Vagina (tissue), 2 donors: ENCODE results near the gene GNL2. TPM values are rescaled to one million over a fixed set of nuclear protein-coding genes. Genes with fewer than 3 reads are reported as not detected.
A peak's percentile ranks its signal among the peaks of the same experiment; 100 is the strongest.

Experiments
- DNase-seq, 2 donors: peaks; one replicate each; pipeline ENCODE4 v3.0.0-alpha.2; 2017; ENCODE audit errors: extremely low spot score in 2 of 2
- H3K27ac ChIP-seq: fragments of 200-600 bp; sonication (generic); one replicate; pipeline ENCODE4 v1.5.1; 2019
- H3K27me3 ChIP-seq: fragments of 200-600 bp; sonication (generic); one replicate; pipeline ENCODE4 v1.5.1; 2019
- H3K36me3 ChIP-seq, 2 donors: fragments of 200-600 bp; sonication (generic); one replicate each; pipeline ENCODE4 v1.5.1; 2017 to 2019
- H3K4me1 ChIP-seq: fragments of 200-600 bp; sonication (generic); one replicate; pipeline ENCODE4 v1.5.1; 2019
- H3K4me3 ChIP-seq, 2 donors: fragments of 200-600 bp; sonication (generic); 1 replicate in 1 of 2; 2 replicates in 1 of 2; pipeline ENCODE4 v1.5.1; 2016 to 2019
- H3K9me3 ChIP-seq: fragments of 200-600 bp; sonication (generic); one replicate; pipeline ENCODE4 v1.5.1; 2019
- POLR2A ChIP-seq, 2 donors: fragments of 450-650 bp; IDR thresholded peaks; one replicate each; pipeline ENCODE4 v1.6.1; 2017; ENCODE audit warnings: antibody characterized with exemption in 2 of 2, mild to moderate bottlenecking in 2 of 2, moderate library complexity in 2 of 2
- POLR2AphosphoS5 ChIP-seq, 2 donors: sonication (generic); formaldehyde crosslinking; IDR thresholded peaks; one replicate each; pipeline ENCODE4 v1.9.0; 2017; ENCODE audit warnings: antibody characterized with exemption in 2 of 2, mild to moderate bottlenecking in 2 of 2, low read depth in 1 of 2; ENCODE audit not compliant: insufficient read depth in 1 of 2
- intact Hi-C: fragments of 100-400 bp; cut with DNase I; formaldehyde crosslinking; loops from one replicate; pipeline ENCODE4 v1.15.1; 2023
- total RNA-seq: library from RNA; depleted of rRNA; stranded (reverse); fragments of >200 nt; gene quantifications from one replicate; pipeline ENCODE4 v1.2.3, GENCODE V29; 2016
- TF ChIP-seq, protein P1 (sequence below), 3 experiments: fragments of 450-650 bp in 2 of 3; fragments of 200-600 bp in 1 of 3; sonication (generic) in 1 of 3; IDR thresholded peaks; one replicate each; pipeline ENCODE4 v1.5.1; 2017 to 2019; ENCODE audit warnings: antibody characterized with exemption in 3 of 3, mild to moderate bottlenecking in 2 of 3, moderate library complexity in 2 of 3

GNL2 gene
- total RNA-seq, 1 donor from 2014 or later = 62.1 TPM

GRCh38 chr1:37629726-37630425 is 34.1 kb upstream of the GNL2 start:
- H3K4me3 ChIP-seq = peak overlapping the region in 1 of 2 donors; percentile 9
- no peaks in the 10 kb centered on the region for H3K27me3 ChIP-seq
- no peak overlapping the region for H3K27ac ChIP-seq
- intact Hi-C loops = no loop called here
- H3K36me3 ChIP-seq = no peaks in the 10 kb centered on the region
- H3K9me3 ChIP-seq = no peaks in the 10 kb centered on the region
- TF ChIP-seq, protein P1, sequence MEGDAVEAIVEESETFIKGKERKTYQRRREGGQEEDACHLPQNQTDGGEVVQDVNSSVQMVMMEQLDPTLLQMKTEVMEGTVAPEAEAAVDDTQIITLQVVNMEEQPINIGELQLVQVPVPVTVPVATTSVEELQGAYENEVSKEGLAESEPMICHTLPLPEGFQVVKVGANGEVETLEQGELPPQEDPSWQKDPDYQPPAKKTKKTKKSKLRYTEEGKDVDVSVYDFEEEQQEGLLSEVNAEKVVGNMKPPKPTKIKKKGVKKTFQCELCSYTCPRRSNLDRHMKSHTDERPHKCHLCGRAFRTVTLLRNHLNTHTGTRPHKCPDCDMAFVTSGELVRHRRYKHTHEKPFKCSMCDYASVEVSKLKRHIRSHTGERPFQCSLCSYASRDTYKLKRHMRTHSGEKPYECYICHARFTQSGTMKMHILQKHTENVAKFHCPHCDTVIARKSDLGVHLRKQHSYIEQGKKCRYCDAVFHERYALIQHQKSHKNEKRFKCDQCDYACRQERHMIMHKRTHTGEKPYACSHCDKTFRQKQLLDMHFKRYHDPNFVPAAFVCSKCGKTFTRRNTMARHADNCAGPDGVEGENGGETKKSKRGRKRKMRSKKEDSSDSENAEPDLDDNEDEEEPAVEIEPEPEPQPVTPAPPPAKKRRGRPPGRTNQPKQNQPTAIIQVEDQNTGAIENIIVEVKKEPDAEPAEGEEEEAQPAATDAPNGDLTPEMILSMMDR (IDR thresholded peaks at IDR 0.05) = no peak
- TF ChIP-seq POLR2AphosphoS5 (IDR thresholded peaks at IDR 0.05; ENCODE audit: insufficient read depth in 1 of 2, low read depth in 1 of 2) (no peak), POLR2A (IDR thresholded peaks at IDR 0.05) (no peak)
- DNase-seq = no peak
- peaks cover 32% of the 10 kb centered on the region for H3K4me1 ChIP-seq

GRCh38 chr1:37629008-37629407 is 33.3 kb upstream of the GNL2 start:
- Histone ChIP-seq H3K9me3 (no peaks in the 10 kb centered on the region), H3K27me3 (no peaks in the 10 kb centered on the region), H3K4me3 (no peak overlapping the region), H3K36me3 (no peaks in the 10 kb centered on the region), H3K27ac (no peak overlapping the region), H3K4me1 (peaks cover 23% of the 10 kb centered on the region)
- DNase-seq = no peak
- intact Hi-C loops = no loop called here
- TF ChIP-seq, protein P1 (IDR thresholded peaks at IDR 0.05) = no peak

DNA sequence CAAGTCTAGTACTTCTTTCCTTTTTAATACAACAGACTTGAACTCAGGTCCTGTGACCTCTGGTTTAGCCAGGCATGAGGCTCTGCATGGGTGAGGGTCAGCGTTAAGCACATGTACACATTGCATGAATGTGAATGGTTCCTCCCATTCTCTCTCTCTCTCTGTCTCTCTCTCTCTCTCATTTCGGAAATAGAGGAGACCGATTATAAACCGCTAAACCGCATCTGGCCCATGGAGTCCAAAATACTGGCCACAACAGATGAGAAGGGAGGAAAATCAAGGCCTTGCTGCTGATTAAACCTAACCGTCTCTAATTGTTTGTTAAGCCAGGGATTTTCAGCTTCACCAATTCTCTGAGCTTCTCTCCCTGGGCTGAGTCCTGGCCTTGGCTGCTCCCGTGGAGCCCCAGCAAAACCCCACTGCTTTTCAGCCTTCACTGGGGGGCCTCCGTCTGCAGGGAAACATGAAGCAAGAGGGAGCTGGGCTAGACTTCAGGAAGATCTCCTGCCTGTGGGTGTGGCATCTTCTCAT is 32.4 kb upstream of the GNL2 start:
- H3K27me3 ChIP-seq = no peaks in the 10 kb centered on the region
- no peak for DNase-seq
- H3K4me1 ChIP-seq = peaks cover 21% of the 10 kb centered on the region
- no peaks in the 10 kb centered on the region for H3K9me3 ChIP-seq
- H3K27ac ChIP-seq = no peak overlapping the region
- TF ChIP-seq POLR2AphosphoS5 (IDR thresholded peaks at IDR 0.05; ENCODE audit: insufficient read depth in 1 of 2, low read depth in 1 of 2) = no peak
- TF ChIP-seq, protein P1 (IDR thresholded peaks at IDR 0.05) = no peak
- no peak for TF ChIP-seq POLR2A (IDR thresholded peaks at IDR 0.05)
- H3K4me3 ChIP-seq = no peak overlapping the region
- intact Hi-C loops = no loop called here
- H3K36me3 ChIP-seq = no peaks in the 10 kb centered on the region

DNA sequence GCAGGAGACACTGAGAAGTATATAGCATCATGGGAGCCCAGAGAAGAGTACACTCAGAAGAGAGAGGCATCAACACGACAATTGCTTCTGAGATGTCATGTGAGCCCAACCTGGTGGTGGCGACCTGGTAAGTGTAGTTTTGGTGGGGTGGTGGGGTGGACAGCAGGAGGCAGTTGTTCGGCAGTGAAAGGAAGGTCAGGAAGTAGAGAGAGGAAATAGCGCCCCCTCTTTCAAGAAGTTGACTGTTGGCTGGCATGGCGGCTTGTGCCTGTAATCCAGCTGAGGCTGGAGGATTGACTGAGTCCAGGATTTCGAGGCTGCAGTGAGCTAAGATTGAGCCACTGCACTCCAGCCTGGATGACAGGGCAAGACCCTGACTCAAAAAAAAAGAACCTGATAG is 26.4 kb upstream of the GNL2 start:
- Histone ChIP-seq H3K4me3 (peak overlapping the region; percentile 2 to 22), H3K36me3 (no peaks in the 10 kb centered on the region), H3K27me3 (no peaks in the 10 kb centered on the region), H3K27ac (peak overlapping the region; percentile 63), H3K9me3 (no peaks in the 10 kb centered on the region), H3K4me1 (peaks cover 24% of the 10 kb centered on the region)
- no peak for DNase-seq
- TF ChIP-seq POLR2A (IDR thresholded peaks at IDR 0.05) (no peak), POLR2AphosphoS5 (IDR thresholded peaks at IDR 0.05; ENCODE audit: insufficient read depth in 1 of 2, low read depth in 1 of 2) (no peak)
- TF ChIP-seq, protein P1 (IDR thresholded peaks at IDR 0.05) = no peak
- intact Hi-C loops = no loop called here

DNA sequence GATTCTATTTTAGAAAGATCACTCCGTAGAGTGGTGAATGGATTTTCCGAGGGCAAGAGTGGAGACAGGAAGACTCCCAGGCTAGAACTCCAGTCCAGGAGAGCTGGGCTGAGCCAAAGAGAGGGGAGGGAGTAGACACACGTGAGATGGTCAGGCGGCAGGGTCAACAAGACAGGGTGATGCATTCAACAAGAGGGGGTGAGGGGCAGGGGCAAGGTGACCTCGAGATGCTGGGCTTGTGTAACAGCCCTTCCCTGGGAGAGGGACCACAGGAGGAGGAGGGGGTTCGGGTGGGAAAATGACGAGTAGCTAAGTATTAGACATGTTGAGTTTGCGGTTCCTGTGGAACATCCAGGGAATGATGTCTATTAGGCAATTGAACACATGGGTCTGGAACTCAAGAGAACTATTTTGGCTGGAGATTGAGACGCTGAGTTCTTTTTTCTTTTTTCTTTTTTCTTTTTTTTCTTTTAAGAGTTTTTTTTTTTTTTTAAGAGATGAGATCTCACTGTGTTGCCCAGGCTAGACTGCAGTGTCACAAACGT is 25.7 kb upstream of the GNL2 start:
- TF ChIP-seq, protein P1 (IDR thresholded peaks at IDR 0.05) = no peak
- TF ChIP-seq POLR2AphosphoS5 (IDR thresholded peaks at IDR 0.05; ENCODE audit: insufficient read depth in 1 of 2, low read depth in 1 of 2) = peak; percentile 20 to 91
- Histone ChIP-seq H3K4me3 (no peak overlapping the region), H3K27ac (peak overlapping the region; percentile 63), H3K36me3 (no peaks in the 10 kb centered on the region), H3K27me3 (no peaks in the 10 kb centered on the region), H3K9me3 (no peaks in the 10 kb centered on the region), H3K4me1 (peaks cover 30% of the 10 kb centered on the region)
- intact Hi-C loops = no loop called here
- DNase-seq = peak in 1 of 2 donors; percentile 97
